AG08396 (cell line): ENCODE measurements around the gene HNRNPR.
"Not testable (repeated sequence)": the region's sequence is repeated elsewhere in the genome, so short reads cannot be mapped to it uniquely, and the experiment has no call there.

Experiments used
- DNase-seq: peaks from one replicate; pipeline ENCODE4 v3.0.0; 2012; ENCODE audit warnings: low spot score, mixed read lengths

HNRNPR gene

DNA sequence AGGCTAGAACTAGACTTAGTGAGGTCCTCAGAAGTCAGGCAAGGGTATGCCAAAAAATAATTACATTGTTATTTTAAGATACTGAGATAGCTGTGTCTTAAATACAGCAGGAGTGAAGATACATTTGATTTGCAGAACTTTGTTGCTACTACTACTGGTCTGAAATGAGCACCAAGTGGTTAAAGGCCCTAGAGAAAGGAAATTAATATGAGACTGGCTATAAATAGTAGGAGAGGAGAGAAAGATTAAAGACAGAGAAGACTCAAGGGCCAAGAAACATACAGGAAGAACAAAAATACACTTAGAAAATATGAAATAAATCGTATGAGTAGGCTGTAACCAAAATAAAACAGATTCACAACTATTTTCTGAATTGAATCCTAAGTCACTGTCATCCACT, 21.3 kb downstream of the HNRNPR start:
- no peak for DNase-seq

DNA sequence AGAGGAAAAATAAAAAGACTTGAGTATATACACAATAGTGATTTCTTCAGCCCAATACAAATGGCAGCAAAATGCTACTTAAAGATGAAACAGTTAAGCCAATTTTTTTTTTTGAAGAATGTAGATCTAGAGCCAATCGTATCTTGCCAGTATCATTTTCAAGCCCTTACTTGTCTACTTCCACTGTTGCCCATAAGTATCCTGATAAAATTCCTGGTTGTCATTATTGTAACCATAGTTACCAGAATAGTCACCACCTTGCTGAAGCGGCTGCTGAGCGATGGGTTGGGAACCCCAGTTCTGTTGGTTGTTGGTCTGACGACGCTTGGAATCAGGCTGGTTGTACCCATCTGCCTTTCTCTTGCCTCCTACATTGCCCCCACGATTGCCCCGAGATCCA, 33.8 kb downstream of the HNRNPR start:
- not testable (repeated sequence) for DNase-seq

DNA sequence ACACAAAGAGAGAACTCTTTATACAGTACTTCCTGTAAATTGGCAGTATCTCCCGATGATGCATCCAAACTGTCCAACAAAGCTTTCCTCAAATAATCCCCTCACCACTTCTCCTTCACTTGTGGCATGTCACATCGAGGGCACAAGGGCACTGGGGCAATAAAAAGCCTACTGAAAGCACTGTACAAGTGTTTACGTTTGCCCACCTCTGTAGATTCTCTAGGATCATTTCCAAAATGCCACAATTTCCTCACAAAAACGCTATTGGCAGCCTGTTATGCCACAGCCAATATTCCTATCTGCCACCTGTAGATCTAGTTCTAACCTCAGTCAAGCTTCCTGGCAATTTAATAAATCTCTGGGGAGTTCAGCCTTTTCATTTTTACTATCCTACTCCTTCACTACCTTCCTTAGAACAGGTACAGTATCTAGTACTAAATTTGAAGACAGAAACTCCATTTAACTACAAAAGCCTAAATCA, 39.9 kb downstream of the HNRNPR start:
- no peak for DNase-seq

DNA sequence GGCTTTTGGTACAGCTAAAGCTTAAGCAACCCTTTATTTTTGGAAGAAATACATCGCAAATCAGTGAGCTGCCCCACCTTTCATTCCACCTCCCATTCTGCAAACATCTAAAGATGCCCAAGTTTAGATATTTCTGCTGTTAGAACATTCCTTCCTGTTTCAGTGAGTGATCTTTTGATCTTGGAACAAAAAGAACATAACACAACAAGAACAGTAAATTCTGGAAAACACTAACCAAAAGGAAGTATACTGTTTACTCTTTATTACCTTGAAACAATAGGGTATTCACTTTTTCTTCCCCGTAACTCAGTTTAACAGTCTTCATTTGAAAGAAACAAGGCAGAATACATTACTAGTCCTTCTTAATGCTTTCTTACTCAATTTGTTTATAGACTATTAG, 40.6 kb downstream of the HNRNPR start:
- no peak for DNase-seq

DNA sequence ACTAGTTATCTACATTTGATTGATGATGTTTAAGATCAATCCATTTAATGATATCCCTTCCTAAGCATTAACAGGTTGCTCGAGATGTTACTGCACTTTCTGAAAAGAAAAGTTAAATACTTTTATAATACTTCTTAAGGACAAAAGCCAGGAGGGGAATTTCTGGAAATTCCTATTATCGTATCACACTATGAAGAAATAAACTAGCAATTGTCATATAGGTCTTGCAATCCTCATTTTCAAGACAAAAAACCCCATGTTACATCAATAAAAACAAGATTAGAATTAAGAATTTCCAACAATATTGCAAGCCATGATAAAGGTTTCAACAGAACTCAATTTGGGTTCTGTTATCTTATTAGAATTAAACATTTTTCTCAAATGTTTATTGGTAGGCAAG, 47.2 kb downstream of the HNRNPR start:
- DNase-seq: no peak

DNA sequence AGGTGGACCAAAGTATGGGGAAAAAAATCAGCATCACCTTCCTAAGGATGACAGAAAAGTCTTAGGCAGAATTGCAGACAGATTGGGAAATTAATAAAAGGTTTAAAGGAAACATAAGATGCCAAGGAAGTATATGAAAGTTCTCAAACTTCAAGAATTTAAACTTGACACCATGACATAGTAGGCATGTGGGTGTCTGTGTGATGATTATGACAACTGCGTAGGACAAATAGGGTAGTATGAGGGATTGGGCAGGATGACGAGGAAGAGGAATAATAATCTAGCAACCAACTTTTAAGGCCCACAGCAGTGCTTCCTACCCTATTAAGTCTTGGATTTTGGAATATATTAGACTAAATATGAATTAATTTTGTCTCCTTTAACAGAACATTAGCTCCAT, 52.4 kb downstream of the HNRNPR start:
- no peak for DNase-seq

DNA sequence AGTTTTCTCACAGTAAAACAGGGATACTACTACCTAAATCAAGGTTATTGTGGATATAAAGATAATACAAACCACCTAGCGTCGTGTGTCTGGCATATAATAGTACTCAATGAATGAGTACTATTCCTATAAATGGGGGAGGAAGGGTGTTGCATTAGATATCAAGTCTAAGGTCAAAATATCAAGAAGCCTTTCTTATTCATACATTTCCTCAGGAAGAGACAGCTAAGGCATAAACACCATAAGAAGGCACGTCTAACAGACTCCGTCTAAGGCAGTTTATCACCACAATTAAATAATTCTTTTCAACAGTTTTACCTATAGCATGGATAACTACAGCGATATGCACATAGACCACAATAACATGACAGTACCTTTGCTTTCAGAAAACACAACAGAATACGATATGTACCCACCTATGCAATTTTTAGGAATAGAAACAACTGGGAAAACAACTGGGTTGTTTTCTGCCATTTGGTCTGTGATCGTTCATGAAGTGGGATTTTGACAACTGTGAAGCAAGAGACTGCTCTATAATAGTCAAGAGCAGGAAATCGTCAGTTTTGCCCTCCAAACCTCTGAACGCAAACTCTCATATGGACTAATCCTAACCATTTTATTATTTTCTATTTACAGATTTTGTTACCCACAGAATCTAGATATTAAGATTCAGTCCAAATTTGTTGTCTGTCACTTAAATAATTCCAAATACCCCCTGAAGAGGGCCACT, 53.1 kb downstream of the HNRNPR start:
- DNase-seq: no peak

DNA sequence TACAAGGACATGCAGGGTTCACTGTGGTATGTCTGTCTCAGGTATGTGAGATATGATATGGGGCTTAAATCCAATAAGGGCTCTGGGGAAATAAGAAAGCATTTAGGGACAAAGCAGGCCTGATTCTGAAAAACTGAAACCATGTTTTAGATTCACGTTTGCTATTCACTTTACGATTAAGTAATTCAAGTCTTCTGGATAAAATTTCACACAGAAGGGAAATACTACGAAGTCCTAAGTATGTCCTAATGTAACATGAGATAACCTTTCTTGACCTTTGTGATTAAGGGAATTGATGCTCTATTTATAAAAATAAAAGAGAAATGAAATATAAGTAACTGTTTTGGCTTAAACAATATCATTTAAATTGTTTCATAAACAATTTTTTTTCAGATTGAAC, 55.4 kb downstream of the HNRNPR start:
- DNase-seq: no peak

DNA sequence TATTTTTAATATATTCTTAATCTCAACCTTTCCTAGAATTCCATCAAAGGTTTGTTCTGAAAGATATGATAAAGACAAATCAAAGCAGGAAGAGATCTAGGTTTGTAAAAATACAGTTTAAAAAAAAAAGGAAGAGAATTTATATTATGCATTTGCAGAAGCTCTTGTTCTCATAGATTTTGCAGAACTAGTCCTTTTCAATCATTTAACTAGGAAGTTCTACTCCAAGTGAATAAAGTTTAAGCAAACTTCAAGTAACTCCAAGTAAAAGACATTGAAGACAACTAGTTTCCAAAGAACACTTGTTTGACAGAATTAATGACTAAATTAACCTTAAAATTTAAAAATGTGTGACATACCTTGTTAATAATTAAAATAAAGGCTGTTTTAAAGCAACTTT, 55.9 kb downstream of the HNRNPR start:
- DNase-seq: no peak

DNA sequence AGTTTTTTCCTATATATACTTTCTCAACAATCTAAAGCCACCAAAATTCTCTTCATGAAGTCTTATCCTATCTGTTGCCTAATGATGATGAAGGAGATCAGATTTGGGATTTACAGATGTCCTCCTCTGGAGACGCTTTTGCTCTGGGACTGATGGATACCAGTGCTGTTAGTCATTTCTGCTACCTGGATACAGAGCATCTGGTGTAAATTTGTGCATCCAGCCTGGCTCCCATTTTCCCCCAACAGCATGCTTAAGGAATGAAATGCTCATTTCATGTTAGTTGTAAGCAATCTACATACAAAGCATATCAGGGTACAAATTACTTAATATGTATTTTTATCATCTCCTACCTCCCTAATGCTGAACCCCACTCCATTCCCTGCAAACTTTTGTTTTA, 57.7 kb downstream of the HNRNPR start:
- DNase-seq: no peak

DNA sequence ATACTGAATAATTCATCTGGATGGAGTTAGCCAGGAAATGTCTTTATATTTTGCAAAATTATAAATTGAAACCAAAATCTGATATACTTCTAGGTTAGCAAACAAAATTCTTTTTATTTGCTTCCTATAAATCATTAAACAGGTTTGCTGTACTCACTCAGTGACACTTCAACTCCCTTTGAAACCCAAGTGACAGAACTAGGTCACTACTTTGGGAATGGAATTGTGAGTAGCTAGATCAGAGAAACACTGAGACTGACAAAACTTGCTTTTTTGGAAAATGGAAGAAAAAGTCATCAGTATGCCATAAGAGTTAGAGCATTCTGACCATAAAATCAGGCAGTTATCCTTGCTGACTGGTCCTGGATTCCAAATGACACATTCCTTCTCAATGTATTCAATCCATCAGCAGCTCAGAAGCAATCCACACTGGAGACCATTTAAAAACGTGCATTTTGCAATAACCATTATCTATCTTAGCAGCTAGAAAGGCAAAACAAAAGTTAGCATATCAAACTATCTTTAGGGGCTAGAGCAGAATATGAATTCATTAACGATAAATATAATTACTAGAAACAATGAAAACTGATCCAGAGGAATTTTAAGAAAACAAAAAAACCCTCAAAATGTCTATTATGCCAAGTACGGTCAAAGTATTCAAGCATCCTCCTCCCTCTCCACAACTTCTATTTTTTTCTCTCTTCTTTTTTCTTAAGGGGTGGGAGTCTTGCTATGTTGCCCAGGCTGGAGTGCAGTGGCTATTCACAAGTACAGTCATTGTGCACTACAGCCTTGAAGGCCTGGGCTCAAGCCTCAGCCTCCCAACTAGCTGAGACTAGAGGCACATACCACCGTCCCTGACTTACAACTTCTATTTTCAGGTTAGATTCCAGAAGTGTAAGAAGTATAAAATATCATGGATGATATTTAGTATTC, 60.1 kb downstream of the HNRNPR start:
- DNase-seq: peak; percentile 11

DNA sequence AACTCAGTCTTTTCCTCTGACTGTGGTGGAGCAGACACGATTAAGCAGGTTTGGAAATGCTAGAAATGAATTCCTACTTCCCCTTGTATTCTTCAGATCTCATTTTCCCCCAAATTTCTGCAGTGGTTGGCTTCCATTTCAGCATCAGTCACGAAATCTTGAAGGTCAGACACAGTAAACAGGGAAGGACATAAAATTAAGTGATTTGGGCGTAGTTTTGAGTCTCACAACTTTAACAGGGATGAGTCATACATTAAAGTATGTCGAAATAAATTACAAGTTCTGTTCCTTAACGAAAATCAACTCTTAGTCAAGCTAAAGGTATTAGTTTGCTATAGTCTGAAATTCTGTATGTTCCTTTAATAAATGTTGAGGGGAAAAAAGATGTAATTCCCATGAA, 61.1 kb downstream of the HNRNPR start:
- peak; percentile 9 for DNase-seq

DNA sequence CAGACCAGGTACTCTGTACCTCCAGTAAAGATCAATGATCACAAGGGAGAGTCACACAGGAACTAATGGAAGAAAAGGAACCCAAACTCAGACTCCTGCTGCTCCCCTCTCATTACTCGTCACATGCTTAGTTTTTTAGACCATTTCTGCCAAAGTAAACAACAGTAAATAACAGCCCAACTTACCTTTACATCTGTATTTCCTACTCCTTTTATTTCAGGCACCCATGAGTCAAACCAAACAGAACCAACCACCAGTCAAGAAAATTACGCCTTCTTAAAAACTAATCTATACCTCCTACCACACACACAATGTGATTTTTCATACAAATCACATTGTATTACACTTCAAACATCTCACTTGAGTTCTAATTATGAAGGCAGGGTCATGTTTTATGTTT, 65.4 kb downstream of the HNRNPR start:
- DNase-seq: no peak

DNA sequence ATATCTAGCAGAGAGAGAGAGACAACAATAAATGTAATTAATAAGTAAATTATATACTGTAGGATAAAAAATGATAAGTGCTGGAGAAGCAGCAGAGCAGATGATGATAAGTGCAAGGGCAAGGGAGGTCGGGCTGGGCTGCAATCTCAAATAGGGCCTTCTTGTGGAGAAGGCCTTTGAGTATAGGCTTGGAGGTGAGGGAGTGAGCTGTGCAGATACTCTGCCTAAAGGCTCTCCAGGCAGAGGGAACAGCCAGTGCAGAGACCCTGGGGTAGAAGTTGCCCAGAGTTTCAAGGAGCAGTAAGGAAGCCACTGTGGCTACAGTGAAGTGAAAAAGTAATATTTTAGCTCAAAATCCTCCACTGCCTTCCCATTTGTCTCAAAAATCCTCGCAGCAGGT, 67.6 kb downstream of the HNRNPR start:
- no peak for DNase-seq

DNA sequence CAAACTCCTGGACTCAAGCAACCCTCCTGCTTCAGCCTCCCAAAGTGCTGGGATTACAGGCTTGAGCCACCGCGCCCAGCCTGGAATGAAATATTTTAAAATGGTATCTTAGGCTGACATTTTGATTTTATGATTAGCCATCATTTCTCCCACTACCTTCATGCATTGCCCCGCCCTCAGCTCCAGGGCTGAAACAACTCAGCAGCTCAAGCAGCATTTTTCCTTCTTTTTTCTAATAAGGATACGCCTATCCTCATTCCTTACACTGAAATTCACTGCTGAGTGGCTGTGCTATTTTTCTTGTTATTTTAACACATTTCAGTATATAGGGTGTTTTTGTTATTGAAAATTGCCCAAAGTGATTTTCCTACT, 70.0 kb downstream of the HNRNPR start:
- no peak for DNase-seq

DNA sequence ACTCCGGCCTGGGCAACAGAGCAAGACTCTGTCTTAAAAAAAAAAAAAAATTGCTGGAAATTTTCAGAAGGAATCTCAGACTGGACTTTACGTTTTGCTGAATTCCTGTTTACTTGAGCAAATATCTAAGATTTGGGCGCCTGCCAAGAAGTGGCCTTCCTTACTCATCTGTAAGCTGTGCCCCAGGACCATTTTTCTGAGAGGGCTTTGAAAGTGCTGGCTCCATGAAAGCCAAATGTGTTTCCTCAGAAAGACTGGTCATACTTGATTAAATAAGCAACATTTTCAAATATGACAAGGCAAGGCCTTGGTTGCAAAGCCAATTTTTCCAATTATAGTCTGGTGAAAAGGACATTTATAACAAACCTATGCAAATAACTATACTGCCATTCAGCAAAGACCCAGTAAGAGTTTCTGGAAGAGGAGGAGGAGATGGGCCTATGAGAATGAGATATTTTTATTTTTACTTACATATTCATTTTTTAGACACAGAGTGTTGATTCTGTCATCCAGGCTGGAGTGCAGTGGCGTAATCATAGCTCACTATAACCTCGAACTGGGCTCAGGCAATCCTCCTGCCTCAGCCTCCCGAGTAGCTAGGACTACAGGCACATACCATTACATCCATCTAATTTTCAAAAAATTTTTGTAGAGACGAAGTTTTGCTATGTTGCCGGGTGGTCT, 70.5 kb downstream of the HNRNPR start:
- peak; percentile 59 for DNase-seq

DNA sequence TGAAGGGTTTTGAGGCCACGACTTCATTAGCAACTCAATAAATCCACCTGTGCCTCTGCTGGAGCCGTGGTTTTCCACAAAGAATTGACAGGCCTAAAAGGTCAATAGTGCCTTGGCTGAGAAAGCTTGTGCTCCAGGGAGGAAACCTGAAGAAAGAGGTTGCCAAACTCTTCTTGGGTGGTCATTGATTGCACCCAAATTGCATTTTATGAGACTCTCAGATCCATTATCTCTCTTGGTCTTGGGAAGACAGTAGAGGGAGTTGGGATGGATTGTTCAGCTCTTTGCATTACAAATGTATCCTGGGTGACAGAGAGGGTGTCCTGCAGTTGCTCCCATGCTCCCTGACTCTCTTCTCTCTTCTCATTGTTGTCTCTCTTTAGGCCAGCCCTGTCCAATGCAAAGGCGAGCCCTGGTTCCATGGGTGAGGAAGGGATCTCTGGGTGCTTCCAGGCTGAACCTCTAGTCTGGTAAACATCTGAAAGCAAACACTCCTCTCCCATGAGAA, 80.7 kb downstream of the HNRNPR start:
- no peak for DNase-seq

DNA sequence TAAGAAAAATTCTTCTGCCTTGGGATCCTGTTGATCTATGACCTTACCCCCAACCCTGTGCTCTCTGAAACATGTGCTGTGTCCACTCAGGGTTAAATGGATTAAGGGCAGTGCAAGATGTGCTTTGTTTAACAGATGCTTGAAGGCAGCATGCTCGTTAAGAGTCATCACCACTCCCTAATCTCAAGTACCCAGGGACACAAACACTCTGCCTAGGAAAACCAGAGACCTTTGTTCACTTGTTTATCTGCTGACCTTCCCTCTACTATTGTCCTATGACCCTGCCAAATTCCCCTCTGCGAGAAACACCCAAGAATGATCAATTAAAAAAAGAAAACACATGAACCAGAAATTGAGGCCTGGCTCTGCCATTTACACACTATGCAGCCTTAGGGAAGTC, 86.0 kb downstream of the HNRNPR start:
- DNase-seq: not testable (repeated sequence)

DNA sequence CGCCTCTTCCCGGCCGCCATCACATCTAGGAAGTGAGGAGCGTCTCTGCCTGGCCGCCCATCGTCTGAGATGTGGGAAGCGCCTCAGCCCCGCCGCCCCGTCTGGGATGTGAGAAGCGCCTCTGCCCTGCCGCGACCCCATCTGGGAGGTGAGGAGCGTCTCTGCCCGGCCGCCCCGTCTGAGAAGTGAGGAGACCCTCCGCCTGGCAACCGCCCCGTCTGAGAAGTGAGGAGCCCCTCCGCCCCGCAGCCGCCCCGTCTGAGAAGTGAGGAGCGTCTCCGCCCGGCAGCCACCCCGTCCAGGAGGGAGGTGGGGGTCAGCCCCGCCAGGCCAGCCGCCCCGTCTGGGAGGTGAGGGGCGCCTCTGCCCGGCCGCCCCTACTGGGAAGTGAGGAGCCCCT, 86.7 kb downstream of the HNRNPR start:
- not testable (repeated sequence) for DNase-seq
